ENCODE measurements around the gene MKKS. TPM values are rescaled to one million over a fixed set of nuclear protein-coding genes. Genes with fewer than 3 reads are reported as not detected.

The MKKS gene
- total RNA-seq, 1 experiment from 2014 or later = 15.3 TPM

DNA sequence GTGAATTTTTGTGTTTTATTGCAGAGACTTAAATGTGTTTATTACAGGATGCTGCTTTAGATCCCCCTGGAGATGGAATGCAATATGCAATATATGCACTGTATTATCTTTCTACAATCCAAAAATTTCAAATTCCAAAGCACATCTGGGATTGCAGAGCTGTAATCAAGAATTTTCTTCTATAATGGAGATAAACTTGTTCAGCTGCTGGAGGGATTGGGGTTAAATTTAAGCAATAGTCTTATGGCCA is 66.4 kb downstream of the MKKS start:
- intact Hi-C loops (cut with micrococcal nuclease; ENCODE audit: unreplicated experiment) = no loop called here
- POLR2A ChIA-PET = no interaction called here
- Histone ChIP-seq H3K27me3 (replicated peaks; ENCODE audit: control insufficient read depth, insufficient read depth, low read length) (no peaks in the 10 kb centered on the region), H3K36me3 (ENCODE audit: control insufficient read depth, insufficient read depth, low read length) (no peaks in the 10 kb centered on the region), H3K4me1 (peaks cover 42% of the 10 kb centered on the region), H3K9me3 (no peaks in the 10 kb centered on the region), H3K4me3 (ENCODE audit: low read depth, low read length) (no peak overlapping the region)
- Mint-ChIP-seq H3K4me1 (ENCODE audit: low read depth, unreplicated experiment) (peaks cover 23% of the 10 kb centered on the region), H3K4me3 (ENCODE audit: unreplicated experiment) (no peak overlapping the region), H3K36me3 (ENCODE audit: insufficient read depth, unreplicated experiment) (peaks cover 6% of the 10 kb centered on the region), H3K27me3 (ENCODE audit: insufficient read depth, unreplicated experiment) (no peaks in the 10 kb centered on the region), H3K9me3 (ENCODE audit: unreplicated experiment) (no peaks in the 10 kb centered on the region), H3K27ac (ENCODE audit: unreplicated experiment) (no peak overlapping the region)
- no TSS peak for BruUV-seq (replicated peaks)
- no peak for DNase-seq
- CTCF ChIA-PET = no interaction called here
- no peak for TF ChIP-seq CTCF (IDR thresholded peaks at IDR 0.05; ENCODE audit: insufficient read depth in 1 of 2, low read depth in 1 of 2, low read length in 1 of 2, severe bottlenecking in 1 of 2, unreplicated experiment in 1 of 2)

DNA sequence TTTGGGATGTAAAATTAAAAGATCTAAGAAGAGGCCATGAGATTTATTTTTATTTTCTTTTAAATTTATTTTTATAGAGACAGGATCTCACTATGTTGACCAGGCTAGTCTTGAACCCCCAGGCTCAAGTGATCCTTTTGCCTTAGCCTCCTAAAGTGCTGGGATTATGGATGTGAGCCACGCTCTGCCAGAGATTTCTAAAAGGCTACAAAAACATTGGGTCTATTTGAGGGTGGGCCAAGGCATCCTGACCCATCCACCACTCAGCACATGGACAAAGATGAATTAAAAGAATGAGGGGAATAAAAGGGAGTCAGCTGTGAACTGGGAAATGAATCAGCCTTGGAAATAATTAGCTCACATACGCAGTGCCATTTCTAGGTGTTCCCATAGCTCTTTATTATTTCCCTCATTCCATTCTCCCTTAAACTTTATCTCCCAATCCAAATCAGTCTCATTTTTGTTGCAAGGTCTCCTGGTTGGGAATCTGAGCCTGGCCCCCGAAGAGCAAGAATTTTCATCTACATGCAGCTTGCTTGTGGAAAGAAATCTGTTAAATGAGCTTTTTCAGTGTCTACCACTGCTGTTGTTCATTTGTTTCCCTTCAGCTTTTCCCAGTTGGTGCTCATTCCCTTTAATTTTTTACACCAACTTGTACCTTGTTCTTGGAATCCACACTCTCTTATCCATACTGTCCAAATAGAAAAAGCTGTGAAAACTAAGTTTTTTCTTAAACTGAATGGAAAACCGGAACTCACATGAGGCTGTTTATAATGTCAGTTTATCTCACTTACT is 66.9 kb downstream of the MKKS start:
- no peak overlapping the region for H3K4me3 Mint-ChIP-seq (ENCODE audit: unreplicated experiment)
- Histone ChIP-seq H3K36me3 (ENCODE audit: control insufficient read depth, insufficient read depth, low read length) (no peaks in the 10 kb centered on the region), H3K27me3 (replicated peaks; ENCODE audit: control insufficient read depth, insufficient read depth, low read length) (no peaks in the 10 kb centered on the region), H3K4me1 (peaks cover 41% of the 10 kb centered on the region), H3K9me3 (no peaks in the 10 kb centered on the region), H3K4me3 (ENCODE audit: low read depth, low read length) (no peak overlapping the region)
- H3K9me3 Mint-ChIP-seq (ENCODE audit: unreplicated experiment) = no peaks in the 10 kb centered on the region
- peaks cover 21% of the 10 kb centered on the region for H3K4me1 Mint-ChIP-seq (ENCODE audit: low read depth, unreplicated experiment)
- no peak overlapping the region for H3K27ac Mint-ChIP-seq (ENCODE audit: unreplicated experiment)
- ChIA-PET CTCF (no interaction called here), POLR2A (no interaction called here)
- H3K27me3 Mint-ChIP-seq (ENCODE audit: insufficient read depth, unreplicated experiment) = no peaks in the 10 kb centered on the region
- no peak for TF ChIP-seq CTCF (IDR thresholded peaks at IDR 0.05; ENCODE audit: insufficient read depth in 1 of 2, low read depth in 1 of 2, low read length in 1 of 2, severe bottlenecking in 1 of 2, unreplicated experiment in 1 of 2)
- intact Hi-C loops (cut with micrococcal nuclease; ENCODE audit: unreplicated experiment) = no loop called here
- DNase-seq = no peak
- BruUV-seq (replicated peaks) = no TSS peak
- peaks cover 6% of the 10 kb centered on the region for H3K36me3 Mint-ChIP-seq (ENCODE audit: insufficient read depth, unreplicated experiment)

DNA sequence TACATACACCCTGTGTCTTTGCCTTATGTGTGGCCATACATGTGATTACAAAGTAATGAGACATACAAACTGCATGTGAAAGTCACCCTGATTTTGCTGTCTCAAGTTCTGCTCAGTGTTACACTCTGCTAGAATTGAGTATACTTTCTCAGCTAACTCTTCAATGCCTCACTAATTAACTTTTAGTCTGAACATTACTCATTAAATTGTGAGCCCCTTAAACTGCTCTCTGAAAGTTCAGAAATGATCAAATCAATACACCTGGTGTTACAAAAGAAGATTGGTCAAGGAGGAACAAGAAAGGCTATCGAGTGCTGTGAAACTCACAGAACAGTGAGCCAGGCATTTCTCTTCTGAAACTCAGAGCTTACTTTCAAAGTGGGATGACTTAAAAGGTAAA is 71.3 kb downstream of the MKKS start:
- BruUV-seq (replicated peaks) = no TSS peak
- H3K4me1 Mint-ChIP-seq (ENCODE audit: low read depth, unreplicated experiment) = no peaks in the 10 kb centered on the region

More for the DNA sequence above, 71.3 kb downstream of the MKKS start:
- Mint-ChIP-seq H3K27ac (ENCODE audit: unreplicated experiment) (no peak overlapping the region), H3K27me3 (ENCODE audit: insufficient read depth, unreplicated experiment) (no peaks in the 10 kb centered on the region), H3K4me3 (ENCODE audit: unreplicated experiment) (no peak overlapping the region), H3K9me3 (ENCODE audit: unreplicated experiment) (no peaks in the 10 kb centered on the region), H3K36me3 (ENCODE audit: insufficient read depth, unreplicated experiment) (no peaks in the 10 kb centered on the region)
- H3K4me1 ChIP-seq = 0 out of 2 replicates have a peak, but pooled peaks cover 5% of the 10 kb centered on the region
- H3K9me3 ChIP-seq = 0 out of 2 replicates have a peak, but pooled peaks cover 4% of the 10 kb centered on the region
- CTCF ChIA-PET = no interaction called here
- POLR2A ChIA-PET = no interaction called here
- no peak for TF ChIP-seq CTCF (IDR thresholded peaks at IDR 0.05; ENCODE audit: insufficient read depth in 1 of 2, low read depth in 1 of 2, low read length in 1 of 2, severe bottlenecking in 1 of 2, unreplicated experiment in 1 of 2)
- intact Hi-C loops (cut with micrococcal nuclease; ENCODE audit: unreplicated experiment) = no loop called here
- no peaks in the 10 kb centered on the region for H3K36me3 ChIP-seq (ENCODE audit: control insufficient read depth, insufficient read depth, low read length)
- no peak overlapping the region for H3K4me3 ChIP-seq (ENCODE audit: low read depth, low read length)
- no peak for DNase-seq
- no peaks in the 10 kb centered on the region for H3K27me3 ChIP-seq (replicated peaks; ENCODE audit: control insufficient read depth, insufficient read depth, low read length)
